Islet of Langerhans (tissue), 1 donor: ENCODE data around the gene SURF4.
"Not testable (repeated sequence)": the region's sequence is repeated elsewhere in the genome, so short reads cannot be mapped to it uniquely, and the experiment has no call there.

Experiments used
- FAIRE-seq: peaks from one replicate; lab custom pipeline; 2011; peaks lifted over from hg19 to GRCh38; lab: Jason Lieb, UNC

Gene SURF4

DNA sequence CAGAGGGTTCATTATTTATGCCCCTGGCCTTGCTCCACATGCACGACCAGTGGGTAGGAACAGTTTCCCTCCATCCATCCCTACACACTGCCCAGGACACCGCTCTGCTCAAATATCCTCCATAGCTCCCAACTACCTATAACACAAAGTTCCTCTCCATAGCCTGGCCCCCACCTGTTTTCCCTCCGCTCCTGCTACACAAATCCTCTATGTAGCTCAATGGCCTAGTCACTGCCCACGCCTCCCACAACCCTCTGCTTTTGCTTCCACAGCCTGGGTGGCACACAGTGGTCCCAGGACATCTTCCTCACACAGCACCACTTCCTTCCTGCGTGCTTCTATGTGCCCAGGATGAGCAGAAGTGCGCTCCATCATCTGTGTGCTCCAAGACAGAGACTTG is 21.5 kb upstream of the SURF4 start:
- no peak for FAIRE-seq

GRCh38 chr9:133396952-133397351 is 21.1 kb upstream of the SURF4 start:
- FAIRE-seq, result no peak

GRCh38 chr9:133394687-133395271 is 18.9 kb upstream of the SURF4 start:
- FAIRE-seq, result no peak

GRCh38 chr9:133393399-133393798 is 17.5 kb upstream of the SURF4 start:
- no peak for FAIRE-seq

- FAIRE-seq, result not testable (repeated sequence)
These were observed 16.4 kb upstream of the SURF4 start for GRCh38 chr9:133392308-133392707.

DNA sequence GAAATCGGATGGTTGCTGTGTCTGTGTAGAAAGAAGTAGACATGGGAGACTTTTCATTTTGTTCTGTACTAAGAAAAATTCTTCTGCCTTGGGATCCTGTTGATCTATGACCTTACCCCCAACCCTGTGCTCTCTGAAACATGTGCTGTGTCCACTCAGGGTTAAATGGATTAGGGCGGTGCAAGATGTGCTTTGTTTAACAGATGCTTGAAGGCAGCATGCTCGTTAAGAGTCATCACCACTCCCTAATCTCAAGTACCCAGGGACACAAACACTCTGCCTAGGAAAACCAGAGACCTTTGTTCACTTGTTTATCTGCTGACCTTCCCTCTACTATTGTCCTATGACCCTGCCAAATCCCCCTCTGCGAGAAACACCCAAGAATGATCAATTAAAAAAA is 15.6 kb upstream of the SURF4 start:
- not testable (repeated sequence) for FAIRE-seq

- FAIRE-seq, result no peak
These were observed 14.9 kb upstream of the SURF4 start for GRCh38 chr9:133390713-133391112.

GRCh38 chr9:133389562-133389961 is 13.7 kb upstream of the SURF4 start:
- no peak for FAIRE-seq

GRCh38 chr9:133389025-133389557 is 13.2 kb upstream of the SURF4 start:
- no peak for FAIRE-seq

GRCh38 chr9:133387680-133388079 is 11.8 kb upstream of the SURF4 start:
- no peak for FAIRE-seq

GRCh38 chr9:133386338-133386737 is 10.5 kb upstream of the SURF4 start:
- FAIRE-seq, result no peak

- FAIRE-seq, result no peak
These were observed 9.6 kb upstream of the SURF4 start for GRCh38 chr9:133385452-133385851.

GRCh38 chr9:133384736-133385321 is 9.0 kb upstream of the SURF4 start:
- no peak for FAIRE-seq

DNA sequence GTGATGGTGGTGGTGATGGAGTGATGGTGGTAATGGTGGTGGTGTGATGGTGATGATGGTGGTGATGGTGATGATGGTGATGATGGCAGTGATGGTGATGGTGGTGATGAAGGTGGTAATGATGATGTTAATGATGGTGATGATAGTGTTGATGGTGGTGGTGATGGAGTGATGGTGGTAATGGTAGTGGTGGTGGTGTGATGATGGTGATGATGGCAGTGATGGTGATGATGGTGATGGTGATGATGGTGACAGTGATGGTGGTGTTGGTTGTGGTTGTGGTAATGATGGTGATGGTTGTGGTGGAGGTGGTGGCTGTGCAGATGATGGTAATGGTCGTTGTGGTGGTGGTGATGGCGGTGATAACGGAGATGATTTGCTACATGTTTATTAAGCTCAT is 7.6 kb upstream of the SURF4 start:
- FAIRE-seq, result no peak

- no peak for FAIRE-seq
These were observed 6.8 kb upstream of the SURF4 start for GRCh38 chr9:133382507-133383141.

- no peak for FAIRE-seq
These were observed 4.9 kb upstream of the SURF4 start for GRCh38 chr9:133380734-133381133.

- FAIRE-seq, result no peak
These were observed 3.6 kb upstream of the SURF4 start for GRCh38 chr9:133379153-133380086.

DNA sequence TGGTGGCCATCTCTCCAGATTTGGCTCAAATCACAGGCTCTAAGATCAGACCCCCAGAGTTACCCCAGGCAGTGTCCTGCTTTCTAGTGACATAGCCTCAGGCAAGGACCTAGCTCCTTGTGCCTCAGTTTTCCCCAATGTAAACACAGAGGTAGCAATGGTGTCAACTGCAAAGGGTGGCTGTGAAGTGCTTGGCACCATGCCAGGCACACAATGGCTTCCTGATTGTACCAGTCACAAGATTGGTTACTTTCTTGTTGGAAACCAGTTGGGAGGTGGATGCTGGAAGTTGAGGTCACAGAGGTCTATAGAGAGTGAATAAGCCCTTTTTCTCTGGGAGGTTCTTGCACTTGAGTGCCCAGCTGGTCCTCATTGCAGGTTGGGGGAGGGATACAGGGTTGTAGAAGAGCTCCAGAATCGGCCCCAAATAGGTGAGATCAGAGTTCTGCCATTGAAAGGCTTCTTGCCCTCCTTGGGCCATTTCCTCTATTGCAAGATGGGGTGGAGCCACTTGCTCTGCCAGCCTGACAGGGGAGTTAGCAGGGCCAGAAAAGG is 2.6 kb upstream of the SURF4 start:
- FAIRE-seq, result no peak

DNA sequence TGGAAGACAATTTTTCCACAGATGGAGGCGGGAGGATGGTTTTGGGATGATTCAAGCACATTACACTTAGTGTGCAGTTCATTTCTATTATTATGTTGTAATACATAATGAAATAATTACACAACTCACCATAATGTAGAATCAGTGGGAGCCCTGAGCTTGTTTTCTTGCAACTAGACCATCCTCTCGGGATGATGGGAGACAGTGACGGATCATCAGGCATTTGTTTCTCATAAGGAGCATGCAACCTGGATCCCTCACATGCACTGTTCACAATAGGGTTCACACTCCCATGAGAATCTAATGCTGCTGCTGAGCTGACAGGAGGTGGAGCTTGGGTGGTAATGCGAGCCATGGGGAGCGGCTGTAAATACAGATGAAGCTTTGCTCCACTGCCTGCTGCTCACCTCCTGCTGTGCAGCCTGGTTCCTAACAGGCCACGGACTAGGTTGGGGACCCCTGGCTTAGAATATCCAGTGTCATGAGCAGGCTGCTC is 1.9 kb upstream of the SURF4 start:
- FAIRE-seq, result no peak

DNA sequence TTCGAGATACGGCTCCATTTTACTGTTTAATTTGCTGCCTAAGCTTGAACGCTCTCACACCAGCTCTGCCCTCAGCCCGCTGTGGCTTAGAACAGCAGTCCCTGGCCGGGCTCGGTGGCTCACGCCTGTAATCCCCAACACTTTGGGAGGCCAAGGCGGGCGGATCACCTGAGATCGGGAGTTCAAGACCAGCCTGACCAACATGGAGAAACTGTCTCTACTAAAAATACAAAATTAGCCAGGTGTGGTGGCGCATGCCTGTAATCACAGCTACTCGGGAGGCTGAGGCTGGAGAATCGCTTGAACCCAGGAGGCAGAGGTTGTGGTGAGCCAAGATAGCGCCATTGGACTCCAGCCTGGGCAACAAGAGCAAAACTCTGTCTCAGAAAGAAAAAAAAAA is 1.4 kb upstream of the SURF4 start:
- FAIRE-seq, result not testable (repeated sequence)

DNA sequence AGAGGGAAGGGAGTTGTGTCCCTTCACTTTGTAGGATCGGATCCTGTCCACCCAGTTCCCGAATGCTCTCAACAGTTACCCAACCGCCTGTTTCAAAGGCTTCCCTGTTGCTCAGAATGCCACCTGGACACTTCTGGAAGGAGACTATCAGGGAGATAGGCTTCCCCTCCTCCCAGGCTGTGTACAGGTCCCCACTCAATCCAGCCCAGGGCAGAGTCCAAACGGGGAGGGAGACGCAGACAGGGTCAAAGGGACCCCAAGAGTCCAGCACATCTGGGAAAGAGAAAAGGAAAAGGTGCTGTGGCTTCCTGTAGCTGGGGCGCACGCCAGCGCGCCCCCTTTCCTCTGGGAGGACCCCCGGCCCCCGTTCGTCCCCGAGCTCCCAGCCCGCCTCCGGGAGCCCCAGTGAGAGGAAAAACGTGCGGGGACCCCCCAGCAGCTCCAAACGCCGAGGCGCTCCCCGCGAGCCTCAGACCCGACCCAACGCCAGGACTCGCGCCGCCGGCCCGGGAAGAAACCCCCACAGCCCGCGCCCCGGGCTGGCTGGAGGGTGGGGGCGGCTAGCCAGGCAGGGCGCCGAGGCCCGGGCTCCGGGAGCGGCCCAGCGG is 640 bp downstream of the SURF4 start:
- FAIRE-seq, result no peak
